ENCODE results near the gene ARPP21.
"Not testable (repeated sequence)": the region's sequence is repeated elsewhere in the genome, so short reads cannot be mapped to it uniquely, and the experiment has no call there.

ARPP21 gene

DNA sequence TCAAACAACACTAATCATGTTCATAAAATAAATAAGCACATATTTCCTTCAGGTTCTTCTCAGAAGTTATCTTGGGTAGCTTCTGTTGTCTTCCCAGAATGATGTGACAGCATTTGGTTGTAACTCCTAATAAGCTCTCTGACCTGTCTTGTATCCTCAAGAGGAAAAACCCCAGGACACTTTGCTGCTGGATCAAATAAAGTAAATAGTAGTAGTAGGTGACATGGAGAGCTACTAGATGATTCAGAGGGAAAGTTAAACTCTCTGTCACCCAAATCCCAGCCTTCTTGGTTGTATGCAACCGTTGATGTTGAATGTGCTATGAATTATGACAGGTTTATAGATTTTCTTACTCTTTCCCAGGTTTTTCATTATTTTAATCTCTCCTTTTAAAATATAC lies 143.0 kb downstream of the ARPP21 start:
- DNase-seq = no peak

DNA sequence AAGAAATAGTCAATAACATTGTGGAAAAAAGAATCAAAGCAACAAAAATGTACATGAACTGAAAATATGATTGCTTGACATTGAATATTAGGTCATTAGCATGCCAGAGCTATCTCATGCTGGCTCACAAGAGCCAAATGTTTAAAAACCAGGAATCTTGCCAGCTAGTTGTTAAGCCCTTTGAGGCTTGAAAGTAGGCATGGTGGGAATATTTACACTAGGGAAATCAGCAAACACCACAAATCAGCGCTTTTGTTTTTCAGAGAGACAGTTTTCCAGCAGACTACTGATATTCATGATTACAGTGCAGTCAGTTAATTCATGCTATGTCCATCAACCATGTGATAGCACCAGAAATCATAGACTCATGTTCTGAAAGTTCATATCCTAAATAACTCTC lies 144.8 kb downstream of the ARPP21 start:
- DNase-seq = no peak

DNA sequence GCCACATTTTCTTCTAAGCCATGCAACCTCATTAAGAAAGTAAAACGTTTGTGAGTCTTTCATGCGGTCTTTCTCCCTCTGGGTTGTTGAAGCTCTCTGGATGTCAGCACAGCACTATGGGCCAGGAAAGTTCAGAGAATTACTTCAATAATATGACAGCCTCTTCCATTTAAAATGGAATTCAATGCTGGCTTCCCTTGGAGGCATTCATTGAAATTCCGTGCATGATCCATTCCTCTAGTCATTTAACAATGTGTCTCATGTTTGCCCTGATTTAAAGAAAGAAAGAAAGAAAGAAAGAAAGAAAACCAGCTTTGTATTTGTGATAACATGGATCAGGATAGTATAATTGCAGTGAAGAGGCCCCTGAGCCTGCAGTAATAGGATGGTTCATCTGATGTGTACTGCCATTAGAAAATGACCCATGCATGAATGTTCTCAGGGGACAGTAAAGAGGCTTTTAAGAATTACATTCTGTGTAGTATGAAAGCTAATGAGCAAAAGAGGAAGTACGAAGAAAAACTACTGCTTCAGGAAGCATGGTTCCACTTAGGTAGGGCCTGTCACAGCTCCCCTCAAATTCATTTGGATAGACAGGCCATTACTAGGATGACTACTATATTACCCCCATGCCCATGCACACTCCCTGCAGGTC lies 146.0 kb downstream of the ARPP21 start:
- DNase-seq = no peak

DNA sequence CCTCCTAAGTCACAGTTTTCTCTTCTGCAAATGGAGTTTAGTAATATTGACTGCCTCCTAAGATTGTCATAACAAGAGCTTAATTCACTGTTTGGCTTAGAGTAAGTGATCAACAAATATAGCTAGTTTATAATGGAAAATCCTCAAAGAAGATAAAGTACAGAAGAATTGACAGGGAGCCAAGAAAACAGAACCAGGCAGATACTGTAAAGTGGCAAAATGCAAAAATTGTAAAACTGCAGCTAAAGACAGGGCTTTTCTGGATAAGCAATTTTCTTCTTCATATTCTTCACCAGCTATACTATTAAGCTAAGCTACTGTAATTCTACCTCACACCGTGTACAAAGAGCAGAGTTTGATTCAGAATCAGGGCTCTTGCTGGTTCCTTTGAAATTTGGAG lies 148.6 kb downstream of the ARPP21 start:
- no peak for DNase-seq

DNA sequence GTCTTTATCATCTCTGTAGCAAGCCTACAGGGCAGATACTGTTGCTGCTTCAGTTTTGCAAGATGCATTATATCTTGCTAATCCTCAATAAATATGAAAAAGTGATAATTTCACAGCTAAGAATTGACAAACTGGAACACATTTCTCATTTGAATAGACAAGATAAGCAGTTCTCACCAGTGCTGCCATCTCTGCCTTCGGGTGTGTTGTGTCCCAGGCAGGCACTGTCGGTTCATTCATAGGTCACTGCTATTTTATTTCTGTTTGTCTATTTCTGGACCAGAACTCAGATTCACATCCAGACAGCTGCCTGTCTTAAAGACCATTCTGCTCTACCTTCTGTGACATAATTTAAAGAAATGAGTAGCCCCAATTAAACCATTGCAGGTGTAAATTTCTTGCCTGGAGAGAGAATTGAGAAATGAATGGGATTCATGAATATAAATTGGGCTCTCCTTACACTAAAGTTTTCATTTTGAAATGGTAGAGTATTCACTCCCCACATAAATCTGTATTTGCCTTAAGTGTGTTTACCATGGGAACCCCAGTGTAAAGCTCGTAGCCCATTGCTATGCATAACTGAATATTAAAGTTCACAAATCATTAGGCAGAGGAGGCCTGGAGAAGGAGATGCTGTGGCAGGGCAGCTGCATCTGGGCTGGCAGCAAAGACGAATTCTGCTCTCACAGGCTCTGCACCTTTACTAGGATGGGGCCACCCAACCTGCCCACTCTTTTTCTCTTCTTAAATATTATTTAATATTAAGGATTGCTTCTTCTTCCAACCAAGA lies 149.9 kb downstream of the ARPP21 start:
- no peak for DNase-seq

DNA sequence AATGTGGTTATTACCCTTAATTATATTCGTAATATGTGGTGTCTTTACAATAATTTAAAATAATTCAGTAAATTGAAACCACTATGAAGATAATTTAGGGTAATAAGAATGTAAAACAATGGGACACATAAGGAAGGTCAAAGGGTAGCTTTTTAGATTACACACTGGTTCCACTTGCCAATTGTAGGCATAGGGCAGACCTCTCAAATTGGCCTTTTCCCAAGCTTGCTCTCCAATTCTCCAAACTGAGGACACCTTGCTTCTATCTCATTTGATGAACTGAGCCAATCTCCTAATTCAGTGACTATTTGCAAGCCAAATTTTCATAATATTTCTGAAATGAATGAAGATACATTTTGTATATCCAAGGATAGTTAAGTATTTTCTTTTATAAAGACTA lies 151.4 kb downstream of the ARPP21 start:
- no peak for DNase-seq

DNA sequence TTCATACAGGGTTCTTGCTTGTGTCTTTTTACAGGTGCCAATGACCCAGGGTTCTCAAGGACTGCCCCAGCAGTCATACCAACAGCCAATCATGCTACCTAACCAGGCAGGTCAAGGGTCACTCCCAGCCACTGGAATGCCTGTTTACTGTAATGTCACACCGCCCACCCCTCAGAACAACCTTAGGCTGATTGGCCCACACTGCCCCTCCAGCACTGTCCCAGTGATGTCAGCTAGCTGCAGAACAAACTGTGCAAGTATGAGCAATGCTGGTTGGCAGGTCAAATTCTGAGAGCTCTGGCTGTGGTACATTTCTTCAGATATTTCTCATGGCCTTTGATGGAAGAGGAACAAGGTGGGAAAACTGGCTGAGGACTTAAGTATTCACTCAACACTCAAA lies 154.3 kb downstream of the ARPP21 start:
- no peak for DNase-seq

DNA sequence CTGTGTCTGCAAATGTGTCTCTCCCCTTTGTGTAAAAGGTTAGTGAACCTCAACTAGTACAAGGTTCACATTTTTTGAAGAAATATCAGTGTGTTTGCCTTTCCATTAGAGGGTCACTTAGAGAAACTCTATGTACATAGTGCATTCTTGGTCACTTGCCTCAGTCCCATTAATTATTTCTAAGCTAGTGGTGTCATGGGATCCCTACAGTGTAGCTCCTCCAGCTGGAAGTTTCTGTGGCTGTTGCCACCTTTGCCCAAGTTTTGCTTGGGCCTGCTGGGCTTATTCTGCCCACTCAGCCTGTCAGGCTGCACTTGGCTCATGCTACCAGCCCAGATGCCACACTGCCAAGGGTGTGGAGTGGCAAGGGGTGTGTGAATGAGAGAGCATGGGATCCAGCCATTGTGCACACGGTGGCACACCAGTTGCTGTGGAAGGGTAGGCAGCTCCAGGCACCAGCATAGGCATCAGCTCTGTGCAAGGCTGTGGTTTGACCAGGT lies 161.7 kb downstream of the ARPP21 start:
- DNase-seq = no peak

DNA sequence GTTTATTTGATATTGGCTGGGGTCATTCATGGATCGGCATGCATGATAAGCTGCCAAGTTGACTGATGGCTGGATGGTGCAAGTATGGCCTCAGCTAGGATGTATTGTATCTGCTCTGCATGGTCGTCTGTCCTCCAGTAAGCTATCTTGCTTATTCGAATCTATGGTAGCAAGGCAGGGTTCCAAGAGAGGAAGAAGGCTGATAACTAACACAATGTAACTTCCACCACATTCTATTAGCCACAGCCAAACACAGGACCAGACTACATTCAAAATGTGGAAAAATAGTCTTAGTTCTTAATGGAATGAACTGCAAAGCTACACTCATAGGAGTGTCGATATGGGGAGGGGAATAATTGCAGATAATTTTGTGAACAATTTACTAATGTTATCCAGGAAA lies 175.2 kb downstream of the ARPP21 start:
- no peak for DNase-seq

DNA sequence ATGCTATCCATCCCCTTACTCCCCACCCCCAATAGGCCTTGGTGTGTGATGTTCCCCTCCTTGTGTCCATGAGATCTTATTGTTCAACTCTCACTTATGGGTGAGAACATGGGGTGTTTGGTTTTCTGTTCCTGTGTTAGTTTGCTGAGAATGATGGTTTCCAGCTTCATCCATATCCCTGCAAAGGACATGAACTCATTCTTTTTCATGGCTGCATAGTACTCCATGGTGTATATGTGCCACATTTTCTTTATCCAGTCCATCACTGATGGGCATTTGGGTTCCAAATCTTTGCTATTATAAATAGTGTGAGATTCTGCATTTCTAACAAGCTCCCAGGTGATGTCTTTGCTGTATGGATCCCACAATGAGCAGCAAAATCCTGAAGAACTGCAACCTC lies 176.5 kb downstream of the ARPP21 start:
- not testable (repeated sequence) for DNase-seq

DNA sequence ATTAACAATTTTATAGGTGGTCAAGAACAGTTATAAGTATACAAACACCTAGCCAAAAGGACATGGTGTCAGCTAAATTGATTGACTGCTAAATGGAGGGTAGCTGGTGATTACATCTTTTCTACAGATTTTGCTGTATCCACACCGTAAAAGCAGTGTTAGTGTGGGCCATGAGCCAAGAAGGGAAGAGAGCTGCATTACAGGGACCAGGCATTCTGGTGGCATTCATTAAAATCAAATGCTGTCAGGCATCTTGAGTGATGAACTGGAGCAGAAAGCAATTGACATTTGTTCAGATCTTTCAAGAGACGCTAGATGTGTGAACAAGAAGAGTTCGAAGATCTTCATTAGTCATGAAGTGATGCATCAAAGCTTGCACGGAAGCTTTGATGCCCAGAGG lies 177.9 kb downstream of the ARPP21 start:
- no peak for DNase-seq

DNA sequence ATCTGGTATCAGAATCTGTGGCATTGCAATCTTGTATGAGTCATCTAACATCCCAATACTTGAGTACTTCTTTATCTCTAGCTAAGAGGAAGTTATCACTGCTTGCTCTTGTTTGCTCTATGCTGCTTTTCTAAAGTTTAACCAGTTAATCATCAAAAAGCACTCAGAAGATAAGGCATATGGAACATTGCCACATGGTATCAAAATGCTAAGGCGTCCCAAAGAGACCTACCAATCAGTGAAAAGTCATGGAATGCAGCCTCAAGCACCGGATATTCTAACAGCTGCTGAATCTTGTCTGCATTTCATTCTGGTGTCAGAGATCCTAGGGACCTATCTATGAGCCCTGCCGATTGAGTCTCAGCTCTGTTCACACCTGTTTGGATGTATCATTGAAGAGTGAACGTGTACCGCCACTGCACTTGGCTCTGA lies 192.8 kb downstream of the ARPP21 start:
- DNase-seq = no peak
